GM21367 (cell line): Measurements from ENCODE around the gene DMAP1.

ENCODE experiments used
- ATAC-seq: cut with Tn5 transposase; IDR thresholded peaks from one replicate; pipeline ENCODE4 v1.9.1; 2021; ENCODE audit not compliant: unreplicated experiment

The DMAP1 gene

DNA sequence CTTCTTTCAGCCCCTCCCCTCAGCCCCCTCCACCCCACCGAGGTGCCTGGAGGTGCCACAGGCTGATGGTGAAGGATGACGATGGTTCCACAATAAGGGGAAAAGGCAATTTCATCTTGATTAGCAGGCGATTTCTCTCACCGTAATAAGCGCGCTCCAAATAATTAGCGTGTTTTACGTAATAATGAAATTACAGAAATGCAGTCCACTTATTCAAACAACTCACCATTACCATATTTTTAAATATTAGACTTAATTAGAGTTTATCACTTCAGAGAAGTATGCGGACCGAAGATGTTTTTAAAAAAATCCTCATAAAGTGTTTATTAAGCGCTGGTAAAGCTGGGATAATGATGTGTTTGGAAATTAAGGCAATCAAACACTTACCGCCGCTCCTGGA, 14.9 kb downstream of the DMAP1 start:
- ATAC-seq = no peak

DNA sequence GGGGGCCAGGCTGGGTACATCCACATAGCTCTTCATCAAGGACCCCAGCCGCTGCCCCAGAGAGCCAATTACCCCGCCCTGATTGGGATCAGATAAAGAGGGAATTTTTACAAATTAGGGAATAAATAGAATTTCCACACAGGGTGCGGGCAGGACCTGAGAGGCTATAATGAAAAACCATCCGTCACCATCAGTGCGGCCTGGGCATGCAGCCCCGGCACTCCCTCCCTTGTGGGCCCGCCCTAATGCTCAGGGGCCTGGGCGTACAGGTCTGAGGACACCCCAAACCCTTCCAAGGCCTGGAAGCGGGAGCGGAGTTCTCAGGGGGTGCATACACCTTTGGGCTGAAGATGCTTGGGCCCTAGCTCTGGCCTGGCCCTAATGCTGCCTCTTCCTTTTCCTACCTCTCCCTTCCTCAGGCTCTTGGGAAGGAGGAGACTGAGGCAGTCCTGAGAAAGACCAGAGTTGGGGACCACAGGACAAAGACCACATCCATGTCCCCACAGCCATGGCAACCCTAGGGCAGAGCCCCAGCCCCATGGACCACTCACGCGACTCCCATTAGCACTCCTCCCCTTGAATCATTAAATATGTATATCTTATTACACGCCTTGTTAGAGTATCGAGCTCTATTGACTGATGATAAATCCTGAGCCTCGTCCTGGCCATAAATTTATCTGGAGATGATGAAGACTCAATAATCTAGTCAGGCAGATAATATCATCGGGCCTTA, 16.3 kb downstream of the DMAP1 start:
- ATAC-seq = no peak

DNA sequence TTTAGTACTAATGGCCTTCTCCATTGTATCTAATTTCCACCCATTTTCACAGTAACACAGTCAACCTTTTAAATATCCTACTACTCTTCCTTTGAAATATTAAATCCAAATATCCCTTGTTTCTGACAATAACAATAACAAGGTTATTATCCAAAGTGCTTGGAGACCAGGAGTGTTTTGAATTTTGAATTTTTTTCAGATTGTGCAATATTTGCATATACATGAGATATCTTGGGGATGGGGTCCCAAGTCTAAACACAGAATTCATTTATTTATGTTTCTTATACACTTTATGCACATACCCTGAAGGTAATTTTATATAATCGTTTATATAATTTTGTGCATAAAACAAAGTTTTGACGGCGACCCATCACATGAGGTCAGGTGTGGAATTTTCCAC, 17.5 kb downstream of the DMAP1 start:
- no peak for ATAC-seq

- ATAC-seq = no peak
Observed at GRCh38 chr1:44233593-44233992, 20.3 kb downstream of the DMAP1 start.

- ATAC-seq = no peak
Observed at GRCh38 chr1:44235808-44236207, 22.5 kb downstream of the DMAP1 start.

DNA sequence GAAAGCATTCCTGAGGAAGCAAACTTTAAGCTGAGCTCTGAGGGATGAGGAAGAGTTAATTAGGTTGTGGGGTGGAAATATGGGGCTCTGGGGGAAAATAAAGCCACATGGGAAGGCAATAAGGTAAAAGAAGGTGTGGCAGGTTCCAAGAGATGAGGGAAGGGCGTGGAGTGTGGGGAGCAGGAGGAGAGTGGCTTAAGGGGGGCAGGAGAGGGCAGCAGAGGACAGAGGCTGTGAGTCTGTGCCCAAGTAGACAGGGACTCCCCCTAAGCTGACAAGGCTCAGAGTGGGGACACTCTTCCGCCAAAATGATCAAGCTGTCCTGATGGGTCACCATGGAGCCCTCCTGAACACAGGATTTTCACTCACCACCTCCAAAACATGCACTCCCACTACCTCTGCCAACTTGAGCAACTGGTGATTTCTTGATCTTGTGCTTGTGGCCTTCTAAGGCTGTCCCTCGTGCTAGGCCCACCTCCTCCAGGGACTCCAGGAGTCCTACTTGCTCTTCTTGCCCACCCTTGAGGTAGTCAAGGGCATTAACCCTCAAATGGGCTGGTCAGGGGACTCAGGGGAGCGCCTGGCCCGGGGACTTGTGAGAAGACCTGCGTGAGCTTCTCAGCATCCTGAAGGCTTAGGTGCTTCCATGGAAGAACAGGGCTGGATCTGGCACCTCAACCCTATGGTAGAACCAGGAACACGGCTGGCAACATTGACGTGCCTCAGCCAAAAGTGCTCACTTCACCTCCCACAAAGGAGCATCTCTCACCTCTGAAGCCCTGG, 23.4 kb downstream of the DMAP1 start:
- ATAC-seq = no peak

DNA sequence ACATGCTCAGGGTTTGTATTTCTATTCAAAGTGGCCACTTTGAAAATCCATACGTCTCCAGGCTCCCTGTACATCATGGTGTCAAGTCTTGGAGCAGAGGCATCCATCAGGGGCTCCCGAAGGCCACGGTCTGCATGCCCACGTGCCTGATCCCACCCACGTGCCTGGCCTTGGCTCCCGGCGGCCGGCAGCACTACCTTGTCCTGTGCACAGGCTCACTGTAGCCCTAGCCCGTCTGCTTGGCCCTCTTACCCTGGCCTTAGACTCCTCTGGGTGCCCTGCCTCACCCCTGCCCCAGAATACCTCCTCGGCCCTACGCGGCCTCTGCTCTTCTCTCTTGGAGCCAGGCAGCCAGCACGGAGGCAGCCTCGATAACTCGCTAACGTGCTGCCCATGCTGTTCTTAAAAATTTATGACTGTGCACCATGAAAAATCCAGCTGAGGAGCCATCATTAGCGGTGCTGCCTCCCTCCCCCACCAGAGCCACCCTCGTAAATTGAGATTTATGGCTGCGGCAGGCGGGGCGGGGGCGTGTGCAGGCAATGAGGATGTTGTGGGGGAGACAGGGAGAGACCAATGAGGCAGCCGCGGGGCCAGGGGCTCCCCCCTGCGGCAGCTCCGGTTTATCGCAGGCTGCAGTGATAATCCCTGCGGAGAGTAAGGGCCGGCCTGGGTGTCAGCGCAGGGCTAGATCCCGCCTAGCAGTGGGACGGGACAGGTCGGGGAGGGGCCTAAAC, 24.6 kb downstream of the DMAP1 start:
- ATAC-seq = no peak

DNA sequence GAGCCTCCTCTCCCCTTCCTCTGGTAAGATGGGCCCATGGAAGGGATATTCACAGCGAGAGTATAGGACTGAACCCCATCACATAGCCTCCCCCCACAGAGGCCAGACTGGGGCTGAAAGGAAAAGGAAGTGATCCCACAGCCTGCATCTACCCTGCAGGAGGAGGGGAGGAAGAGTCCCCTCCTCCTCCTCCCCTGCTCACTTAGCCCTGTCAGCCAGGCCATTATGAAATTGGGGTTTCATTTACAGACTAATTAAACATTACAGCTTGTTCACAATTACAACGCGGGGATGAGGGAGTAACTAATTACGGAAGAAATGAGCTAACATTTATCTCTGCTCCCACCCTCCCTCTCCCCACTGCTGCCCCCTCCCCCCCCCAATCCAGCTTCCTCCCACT, 25.4 kb downstream of the DMAP1 start:
- ATAC-seq = no peak

- ATAC-seq = no peak
Observed at GRCh38 chr1:44239331-44239960, 26.2 kb downstream of the DMAP1 start.

GRCh38 chr1:44239961-44240371, 26.7 kb downstream of the DMAP1 start:
- ATAC-seq = no peak

GRCh38 chr1:44240802-44241671, 27.8 kb downstream of the DMAP1 start:
- no peak for ATAC-seq

- ATAC-seq = no peak
Observed at GRCh38 chr1:44242746-44243145, 29.5 kb downstream of the DMAP1 start.

DNA sequence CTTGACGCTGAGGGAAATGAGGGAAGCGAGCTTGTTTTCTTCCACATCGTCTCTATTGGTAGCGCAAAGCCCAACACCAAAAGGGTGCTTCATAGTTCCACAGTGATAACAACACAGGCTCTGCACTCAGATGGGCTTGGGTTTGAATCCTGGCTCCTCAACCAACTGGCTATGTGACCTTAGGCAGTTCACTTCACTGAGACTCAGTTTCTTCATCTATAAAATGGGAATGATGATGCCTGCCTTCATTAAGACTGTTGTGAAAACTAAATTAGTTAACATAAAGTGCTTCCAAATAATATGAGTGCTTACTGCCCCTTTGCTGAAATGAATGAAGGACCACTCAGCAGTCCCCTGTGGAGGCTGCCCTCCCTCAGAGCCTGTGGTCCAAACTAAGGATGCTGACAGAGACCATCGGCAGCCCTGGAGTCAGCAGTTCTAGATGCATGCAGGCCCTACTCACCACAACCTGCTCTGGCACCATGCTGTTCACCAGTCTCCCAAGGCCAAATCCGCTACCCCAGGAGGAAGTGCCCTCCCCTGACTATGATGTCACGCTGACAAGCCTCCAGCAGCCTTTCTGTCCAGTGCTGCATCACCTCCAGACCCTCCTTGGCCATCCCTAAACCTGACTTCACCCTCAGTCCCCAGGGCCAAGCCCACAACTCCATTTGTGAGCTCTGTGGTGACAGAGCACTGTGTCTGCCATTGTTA, 30.7 kb downstream of the DMAP1 start:
- ATAC-seq = no peak

- ATAC-seq = no peak
Observed at GRCh38 chr1:44244986-44245385, 31.7 kb downstream of the DMAP1 start.

DNA sequence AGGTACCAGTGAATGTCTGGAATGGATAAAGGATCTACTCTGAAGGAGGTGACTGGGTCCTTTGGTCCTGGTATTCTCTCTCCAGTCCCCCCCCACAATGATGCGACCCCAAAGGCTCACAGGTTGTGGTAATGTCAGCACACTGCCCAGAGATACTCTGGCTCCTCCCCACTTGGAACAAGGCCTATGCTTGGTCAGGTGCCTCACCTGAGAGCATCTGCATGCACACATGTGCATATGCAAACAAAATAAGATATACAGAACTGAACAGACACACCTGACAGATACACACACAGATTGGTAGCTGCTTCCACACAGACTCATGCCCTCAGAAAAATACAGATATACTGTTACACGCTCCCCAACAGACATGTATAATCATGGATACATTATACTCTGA, 33.5 kb downstream of the DMAP1 start:
- no peak for ATAC-seq

GRCh38 chr1:44249543-44249942, 36.3 kb downstream of the DMAP1 start:
- no peak for ATAC-seq

DNA sequence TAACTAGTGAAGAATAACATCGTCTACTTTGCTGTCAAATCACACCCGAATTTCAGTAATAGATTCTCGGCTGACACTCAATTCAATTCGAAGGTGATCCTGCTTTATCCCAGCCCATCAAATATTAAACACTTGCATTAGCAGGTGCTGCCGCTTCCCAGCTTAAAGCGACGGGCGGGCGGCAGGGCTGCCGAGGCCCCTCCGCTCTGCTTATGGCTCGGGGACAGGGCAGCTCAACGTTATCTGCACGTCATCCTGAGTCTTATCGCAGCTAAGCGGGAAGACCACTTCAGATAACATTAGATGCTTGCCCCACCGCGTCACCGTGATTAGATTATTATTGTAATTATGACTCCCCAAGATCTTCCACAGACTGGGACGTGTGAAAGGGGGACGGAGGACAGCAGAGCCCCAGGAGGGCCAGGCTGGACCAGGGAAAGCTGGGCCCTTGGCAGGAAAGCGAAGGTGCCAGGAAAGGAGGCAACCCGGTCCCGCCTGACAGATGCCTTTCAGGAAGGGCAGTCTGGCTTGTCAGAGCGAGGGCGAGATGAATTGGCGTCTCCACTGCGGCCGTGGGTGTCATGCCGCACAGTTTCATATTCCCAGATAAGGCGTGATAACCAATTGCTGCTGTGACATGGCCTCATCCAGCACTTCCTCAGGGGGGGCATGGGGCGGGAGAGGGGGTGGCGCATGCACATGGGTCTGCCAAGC, 37.0 kb downstream of the DMAP1 start:
- no peak for ATAC-seq

DNA sequence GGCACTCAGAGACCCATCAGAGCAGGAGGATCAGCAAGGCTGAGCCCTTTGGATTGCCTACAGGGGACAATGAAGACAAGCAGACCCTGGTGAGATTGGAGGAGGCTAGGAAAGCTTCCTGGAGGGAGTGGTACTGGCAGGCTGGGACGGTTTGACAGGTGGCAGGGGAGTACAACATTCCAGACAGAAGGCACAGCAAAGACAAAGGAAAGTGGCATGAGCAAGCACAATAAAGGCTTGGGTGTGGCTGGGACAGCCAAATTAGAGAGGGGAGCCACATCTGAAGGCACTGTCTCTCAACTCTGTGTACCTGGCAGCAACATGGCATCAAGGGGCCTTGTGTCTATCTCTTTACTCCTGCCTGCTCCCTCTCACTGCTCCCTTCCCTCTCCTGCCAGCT, 38.2 kb downstream of the DMAP1 start:
- ATAC-seq = no peak

DNA sequence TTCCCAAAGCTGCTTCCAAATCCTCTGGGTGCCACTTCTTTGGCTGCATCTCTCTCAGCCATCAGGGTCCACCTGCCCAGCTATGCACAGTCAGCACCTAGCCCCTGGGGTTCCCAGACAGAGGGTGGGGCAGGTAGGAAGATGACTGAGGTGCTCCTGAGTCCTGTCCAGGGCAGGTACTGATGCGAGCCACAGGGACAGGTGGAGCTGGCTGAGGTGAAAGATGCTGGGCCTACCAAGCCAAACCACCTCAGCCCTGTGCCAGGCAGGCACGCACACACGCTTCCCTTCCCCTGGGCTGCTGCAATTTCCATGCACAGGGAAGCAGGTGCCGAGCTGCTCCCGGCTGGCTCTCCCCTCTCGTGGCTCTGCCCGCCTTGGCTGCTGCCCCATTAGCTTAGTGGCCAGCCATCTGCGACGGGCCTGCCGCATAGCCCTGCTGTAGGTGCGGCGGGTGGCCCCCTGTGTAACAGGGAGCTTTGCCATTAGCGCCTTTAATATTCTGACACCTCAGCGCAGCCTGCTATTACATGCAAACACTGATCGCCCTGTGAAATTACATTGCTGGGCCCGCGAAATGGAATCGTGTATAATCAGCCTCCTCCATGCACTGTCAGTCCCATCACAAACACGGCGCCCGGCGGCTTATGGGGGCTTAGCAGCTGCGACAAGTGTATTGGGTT, 38.9 kb downstream of the DMAP1 start:
- no peak for ATAC-seq
